Kidney epithelial cell (primary cell): ENCODE data around the gene PDCD1. TPM values are rescaled to one million over a fixed set of nuclear protein-coding genes. Genes with fewer than 3 reads are reported as not detected.
"Not testable (repeated sequence)": the region's sequence is repeated elsewhere in the genome, so short reads cannot be mapped to it uniquely, and the experiment has no call there.

ENCODE experiments used
- DNase-seq: peaks from one replicate; pipeline ENCODE4 v3.0.0-alpha.2; 2010; ENCODE audit warnings: low read depth
- H3K27me3 ChIP-seq: 2 replicates; pipeline ENCODE4 v1.6.0; 2011; ENCODE audit warnings: low read length; ENCODE audit not compliant: control insufficient read depth, insufficient read depth
- H3K36me3 ChIP-seq: 2 replicates; pipeline ENCODE4 v1.5.1; 2011; ENCODE audit warnings: low read length; ENCODE audit not compliant: control insufficient read depth, insufficient read depth
- H3K4me3 ChIP-seq: 2 replicates; pipeline ENCODE4 v1.5.1; 2011; ENCODE audit warnings: low read depth, mild to moderate bottlenecking, control low read depth, low read length
- total RNA-seq: library from RNA; depleted of rRNA; stranded (reverse); fragments of >200 nt; gene quantifications from 2 replicates; pipeline ENCODE4 v1.2.3, GENCODE V29; 2015
- TF ChIP-seq, protein P1 (sequence below): IDR thresholded peaks from 2 replicates; pipeline ENCODE4 v1.5.1; 2011; ENCODE audit warnings: mild to moderate bottlenecking, moderate library complexity, low read length, control low read depth, inconsistent platforms; ENCODE audit not compliant: insufficient read depth, poor library complexity, severe bottlenecking

PDCD1 gene
- total RNA-seq: 1.0 TPM in 1 of 2 replicates, not detected in the other

- TF ChIP-seq, protein P1, sequence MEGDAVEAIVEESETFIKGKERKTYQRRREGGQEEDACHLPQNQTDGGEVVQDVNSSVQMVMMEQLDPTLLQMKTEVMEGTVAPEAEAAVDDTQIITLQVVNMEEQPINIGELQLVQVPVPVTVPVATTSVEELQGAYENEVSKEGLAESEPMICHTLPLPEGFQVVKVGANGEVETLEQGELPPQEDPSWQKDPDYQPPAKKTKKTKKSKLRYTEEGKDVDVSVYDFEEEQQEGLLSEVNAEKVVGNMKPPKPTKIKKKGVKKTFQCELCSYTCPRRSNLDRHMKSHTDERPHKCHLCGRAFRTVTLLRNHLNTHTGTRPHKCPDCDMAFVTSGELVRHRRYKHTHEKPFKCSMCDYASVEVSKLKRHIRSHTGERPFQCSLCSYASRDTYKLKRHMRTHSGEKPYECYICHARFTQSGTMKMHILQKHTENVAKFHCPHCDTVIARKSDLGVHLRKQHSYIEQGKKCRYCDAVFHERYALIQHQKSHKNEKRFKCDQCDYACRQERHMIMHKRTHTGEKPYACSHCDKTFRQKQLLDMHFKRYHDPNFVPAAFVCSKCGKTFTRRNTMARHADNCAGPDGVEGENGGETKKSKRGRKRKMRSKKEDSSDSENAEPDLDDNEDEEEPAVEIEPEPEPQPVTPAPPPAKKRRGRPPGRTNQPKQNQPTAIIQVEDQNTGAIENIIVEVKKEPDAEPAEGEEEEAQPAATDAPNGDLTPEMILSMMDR: no peak
- H3K27me3 ChIP-seq: peaks cover 36% of the 10 kb centered on the region
- DNase-seq: no peak
- no peaks in the 10 kb centered on the region for H3K36me3 ChIP-seq
- no peak within 1 kb of the TSS for H3K4me3 ChIP-seq
These were observed at the start of gene PDCD1 for GRCh38 chr2:241858206-241859016. PDCD1 (minus strand) TSS chr2:241858894; CDS start chr2:241858838, 56 bp downstream.

- not testable (repeated sequence) for H3K27me3 ChIP-seq, DNase-seq, H3K4me3 ChIP-seq, H3K36me3 ChIP-seq
These were observed 49.1 kb upstream of the PDCD1 start for GRCh38 chr2:241907831-241908230.

DNA sequence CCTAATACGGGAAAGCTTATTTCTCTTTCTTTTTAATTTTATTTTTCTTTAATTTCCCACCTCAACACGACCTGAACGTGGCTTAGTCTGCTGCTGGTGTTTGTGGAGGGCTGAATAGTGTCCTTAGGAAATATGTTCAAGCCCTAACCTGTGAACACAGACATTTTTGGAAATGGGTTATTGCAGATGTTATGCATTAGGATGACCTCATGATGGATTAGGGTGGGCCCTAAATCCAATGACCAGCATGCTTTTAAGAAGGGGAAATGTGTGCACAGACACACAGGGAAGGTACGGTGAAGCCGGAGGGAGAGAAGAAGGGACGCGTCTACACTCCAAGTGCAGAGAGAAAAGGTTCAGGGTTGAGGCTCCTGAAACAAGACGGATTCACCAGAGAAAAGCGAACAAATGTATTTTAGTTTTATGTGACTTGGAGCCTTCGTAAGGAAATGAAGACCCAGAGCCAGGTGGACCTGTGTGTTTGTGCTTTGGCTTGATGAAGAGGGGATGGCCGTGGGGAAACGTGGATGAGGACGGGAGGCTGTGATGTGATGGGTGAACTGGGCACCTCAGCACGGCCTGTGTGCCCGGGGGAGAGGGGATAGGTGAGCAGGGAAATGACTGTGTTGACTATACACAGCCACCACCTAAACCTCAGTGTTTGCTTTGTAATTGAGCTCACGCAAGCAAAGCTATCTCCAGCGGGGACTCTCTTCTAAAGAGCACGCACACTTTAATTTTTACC is 48.3 kb upstream of the PDCD1 start:
- TF ChIP-seq, protein P1: no peak
- H3K4me3 ChIP-seq: no peak overlapping the region
- peaks cover 9% of the 10 kb centered on the region for H3K27me3 ChIP-seq
- DNase-seq: no peak
- no peaks in the 10 kb centered on the region for H3K36me3 ChIP-seq

GRCh38 chr2:241906378-241906770 is 47.7 kb upstream of the PDCD1 start:
- not testable (repeated sequence) for H3K36me3 ChIP-seq, H3K4me3 ChIP-seq, DNase-seq
- H3K27me3 ChIP-seq: peaks cover 15% of the 10 kb centered on the region

DNA sequence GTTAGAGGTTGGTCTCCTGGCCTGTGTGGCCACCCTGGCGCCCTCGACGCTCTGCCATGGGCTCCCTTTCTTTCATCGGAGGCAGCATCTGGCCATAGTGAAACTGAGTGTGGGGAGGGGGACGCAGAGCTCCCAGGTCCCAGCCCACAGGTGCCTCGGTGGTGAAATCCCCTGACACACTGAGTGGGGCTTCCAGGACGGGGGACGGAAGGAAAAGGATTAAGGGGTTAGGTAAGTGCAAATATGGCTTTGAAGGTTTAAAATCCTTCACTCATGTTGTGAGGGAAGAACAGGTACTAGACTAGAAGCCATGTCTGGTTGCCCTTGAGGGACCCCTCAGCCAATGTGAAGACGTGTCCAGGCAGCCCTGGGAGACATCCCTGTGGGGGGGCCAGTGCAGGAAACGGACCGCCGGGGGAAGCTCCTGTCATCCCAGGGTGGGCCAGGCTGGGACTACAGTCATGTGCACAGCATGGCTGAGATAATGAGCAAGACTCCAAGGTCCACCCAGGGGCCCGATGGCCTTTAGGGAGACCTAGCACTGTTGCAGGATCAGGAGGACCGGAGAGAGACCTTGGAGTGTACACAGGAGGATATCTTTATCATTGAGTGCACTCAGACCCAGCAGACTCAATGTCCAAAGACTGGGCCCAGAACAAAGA is 47.2 kb upstream of the PDCD1 start:
- no peak for DNase-seq
- no peak overlapping the region for H3K4me3 ChIP-seq
- TF ChIP-seq, protein P1: no peak
- H3K36me3 ChIP-seq: no peaks in the 10 kb centered on the region
- H3K27me3 ChIP-seq: peaks cover 20% of the 10 kb centered on the region

DNA sequence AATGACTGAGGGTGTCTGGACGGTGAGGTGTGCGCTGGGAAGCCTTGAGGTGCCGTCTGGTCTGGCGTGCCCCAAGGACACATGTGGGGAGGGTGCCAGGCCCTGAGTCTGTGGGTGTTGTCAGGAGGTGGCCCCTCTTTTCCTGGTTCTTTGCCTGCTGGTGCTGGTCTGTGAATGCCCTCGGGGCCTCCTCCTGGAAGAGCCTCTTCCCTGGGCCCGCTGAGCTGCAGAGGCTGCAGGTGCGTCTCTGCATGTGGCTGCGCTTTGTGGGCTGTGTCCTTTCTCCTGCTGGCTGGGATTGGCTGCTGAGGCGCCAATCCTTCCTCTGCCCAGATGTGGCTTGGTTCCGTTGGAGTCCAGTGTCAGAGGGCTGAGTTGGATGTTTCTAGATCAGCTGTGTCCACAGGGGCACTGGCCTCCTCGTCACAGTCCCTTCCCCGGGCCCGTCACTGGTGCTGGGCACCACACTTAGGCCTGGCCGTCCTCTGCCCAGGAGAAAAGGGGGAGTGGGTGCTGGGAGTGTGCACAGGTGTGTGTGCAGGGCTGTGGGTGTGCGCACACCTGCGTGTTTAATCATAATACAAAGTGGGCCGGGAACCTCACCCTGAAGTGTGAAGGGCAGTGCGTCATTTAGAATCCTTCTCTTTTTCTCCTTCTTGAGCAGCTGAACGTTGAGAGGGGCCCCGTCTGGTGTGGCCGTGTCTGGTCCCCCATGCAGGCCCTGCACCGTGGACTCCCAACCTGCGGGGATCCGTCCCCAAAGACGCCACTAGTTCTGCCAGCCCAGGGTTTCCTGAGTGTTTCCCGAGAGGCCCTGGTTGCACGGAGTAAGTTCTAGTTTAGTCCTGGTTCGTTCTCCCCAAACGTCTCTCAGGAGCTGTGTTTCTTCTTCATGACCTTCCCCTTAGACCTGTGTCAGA is 46.4 kb upstream of the PDCD1 start:
- no peaks in the 10 kb centered on the region for H3K36me3 ChIP-seq
- peaks cover 28% of the 10 kb centered on the region for H3K27me3 ChIP-seq

More for the DNA sequence above, 46.4 kb upstream of the PDCD1 start:
- DNase-seq: no peak
- TF ChIP-seq, protein P1: no peak
- H3K4me3 ChIP-seq: no peak overlapping the region
